BJ (cell line): ENCODE data around the gene LIN37. TPM values are rescaled to one million over a fixed set of nuclear protein-coding genes. Genes with fewer than 3 reads are reported as not detected.

Source experiments
- CTCF ChIA-PET: fragments of 350-600 bp; formaldehyde crosslinking; extraction: SDS; loops from one replicate; lab custom pipeline; 2021; ENCODE audit warnings: antibody characterized with exemption, inconsistent platforms; lab: Yijun Ruan, JAX
- POLR2A ChIA-PET: fragments of 300-600 bp; sonication (Branson Sonifier 250); formaldehyde crosslinking; extraction: SDS; loops from one replicate; lab custom pipeline; 2021; ENCODE audit warnings: antibody characterized with exemption; lab: Charles Lee
- DNase-seq: peaks from one replicate; pipeline ENCODE4 v3.0.0-alpha.2; 2011; ENCODE audit warnings: low read depth
- H3K27me3 ChIP-seq: 2 replicates; pipeline ENCODE4 v1.6.0; 2011; ENCODE audit warnings: low read length; ENCODE audit not compliant: control insufficient read depth, insufficient read depth
- H3K36me3 ChIP-seq: 2 replicates; pipeline ENCODE4 v1.5.1; 2011; ENCODE audit warnings: low read length; ENCODE audit not compliant: control insufficient read depth, insufficient read depth
- H3K4me3 ChIP-seq: 2 replicates; pipeline ENCODE4 v1.5.1; 2011; ENCODE audit warnings: low read depth, mild to moderate bottlenecking, control low read depth, low read length
- polyA plus RNA-seq: library from polyadenylated mRNA; depleted of rRNA; stranded (reverse); fragments of >200 nt; gene quantifications from 2 replicates; pipeline ENCODE4 v1.2.3, GENCODE V29; 2011
- TF ChIP-seq, protein P1 (sequence below): IDR thresholded peaks from 2 replicates; pipeline ENCODE4 v1.5.1; 2011; ENCODE audit warnings: low read depth, mild to moderate bottlenecking, control low read depth, inconsistent platforms, low read length, moderate library complexity; ENCODE audit not compliant: insufficient read depth

Gene LIN37
- polyA plus RNA-seq, 1 experiment = 15.0 TPM

DNA sequence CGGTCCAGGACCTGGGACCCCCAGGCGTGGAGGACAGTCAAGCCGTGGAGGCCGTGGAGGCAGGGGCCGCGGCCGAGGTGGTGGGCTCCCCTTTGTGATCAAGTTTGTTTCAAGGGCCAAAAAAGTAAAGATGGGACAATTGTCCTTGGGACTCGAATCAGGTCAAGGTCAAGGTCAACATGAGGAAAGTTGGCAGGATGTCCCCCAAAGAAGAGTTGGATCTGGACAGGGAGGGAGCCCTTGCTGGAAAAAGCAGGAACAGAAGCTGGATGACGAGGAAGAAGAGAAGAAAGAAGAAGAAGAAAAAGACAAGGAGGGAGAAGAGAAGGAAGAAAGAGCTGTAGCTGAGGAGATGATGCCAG, 28.2 kb upstream of the LIN37 start:
- ChIA-PET POLR2A (interaction anchor here (0.6 kb wide), 1 partner anchor 192 kb away, joined by 3 read pairs; no protein-coding TSS in a partner anchor), CTCF (no interaction called here)
- H3K4me3 ChIP-seq = no peak overlapping the region
- no peaks in the 10 kb centered on the region for H3K27me3 ChIP-seq
- H3K36me3 ChIP-seq = peaks cover 29% of the 10 kb centered on the region
- TF ChIP-seq, protein P1, sequence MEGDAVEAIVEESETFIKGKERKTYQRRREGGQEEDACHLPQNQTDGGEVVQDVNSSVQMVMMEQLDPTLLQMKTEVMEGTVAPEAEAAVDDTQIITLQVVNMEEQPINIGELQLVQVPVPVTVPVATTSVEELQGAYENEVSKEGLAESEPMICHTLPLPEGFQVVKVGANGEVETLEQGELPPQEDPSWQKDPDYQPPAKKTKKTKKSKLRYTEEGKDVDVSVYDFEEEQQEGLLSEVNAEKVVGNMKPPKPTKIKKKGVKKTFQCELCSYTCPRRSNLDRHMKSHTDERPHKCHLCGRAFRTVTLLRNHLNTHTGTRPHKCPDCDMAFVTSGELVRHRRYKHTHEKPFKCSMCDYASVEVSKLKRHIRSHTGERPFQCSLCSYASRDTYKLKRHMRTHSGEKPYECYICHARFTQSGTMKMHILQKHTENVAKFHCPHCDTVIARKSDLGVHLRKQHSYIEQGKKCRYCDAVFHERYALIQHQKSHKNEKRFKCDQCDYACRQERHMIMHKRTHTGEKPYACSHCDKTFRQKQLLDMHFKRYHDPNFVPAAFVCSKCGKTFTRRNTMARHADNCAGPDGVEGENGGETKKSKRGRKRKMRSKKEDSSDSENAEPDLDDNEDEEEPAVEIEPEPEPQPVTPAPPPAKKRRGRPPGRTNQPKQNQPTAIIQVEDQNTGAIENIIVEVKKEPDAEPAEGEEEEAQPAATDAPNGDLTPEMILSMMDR = no peak
- DNase-seq = no peak

DNA sequence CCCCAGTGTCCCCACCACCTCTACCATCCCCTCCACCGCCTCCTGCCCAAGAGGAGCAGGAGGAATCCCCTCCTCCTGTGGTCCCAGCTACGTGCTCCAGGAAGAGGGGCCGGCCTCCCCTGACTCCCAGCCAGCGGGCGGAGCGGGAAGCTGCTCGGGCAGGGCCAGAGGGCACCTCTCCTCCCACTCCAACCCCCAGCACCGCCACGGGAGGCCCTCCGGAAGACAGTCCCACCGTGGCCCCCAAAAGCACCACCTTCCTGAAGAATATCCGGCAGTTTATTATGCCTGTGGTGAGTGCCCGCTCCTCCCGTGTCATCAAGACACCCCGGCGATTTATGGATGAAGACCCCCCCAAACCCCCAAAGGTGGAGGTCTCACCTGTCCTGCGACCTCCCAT, 27.7 kb upstream of the LIN37 start:
- DNase-seq = no peak
- H3K27me3 ChIP-seq = no peaks in the 10 kb centered on the region
- no peak overlapping the region for H3K4me3 ChIP-seq
- ChIA-PET CTCF (no interaction called here), POLR2A (no interaction called here)
- peaks cover 34% of the 10 kb centered on the region for H3K36me3 ChIP-seq
- TF ChIP-seq, protein P1 = no peak

DNA sequence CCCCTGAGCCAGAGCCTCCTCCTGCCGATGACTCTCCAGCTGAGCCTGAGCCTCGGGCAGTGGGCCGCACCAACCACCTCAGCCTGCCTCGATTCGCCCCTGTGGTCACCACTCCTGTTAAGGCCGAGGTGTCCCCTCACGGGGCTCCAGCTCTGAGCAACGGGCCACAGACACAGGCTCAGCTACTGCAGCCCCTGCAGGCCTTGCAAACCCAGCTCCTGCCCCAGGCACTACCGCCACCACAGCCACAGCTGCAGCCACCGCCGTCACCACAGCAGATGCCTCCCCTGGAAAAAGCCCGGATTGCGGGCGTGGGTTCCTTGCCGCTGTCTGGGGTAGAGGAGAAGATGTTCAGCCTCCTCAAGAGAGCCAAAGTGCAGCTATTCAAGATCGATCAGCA, 27.0 kb upstream of the LIN37 start:
- POLR2A ChIA-PET = no interaction called here
- no peak overlapping the region for H3K4me3 ChIP-seq
- no peak for DNase-seq
- TF ChIP-seq, protein P1 = no peak
- peaks cover 39% of the 10 kb centered on the region for H3K36me3 ChIP-seq
- no peaks in the 10 kb centered on the region for H3K27me3 ChIP-seq
- CTCF ChIA-PET = no interaction called here

DNA sequence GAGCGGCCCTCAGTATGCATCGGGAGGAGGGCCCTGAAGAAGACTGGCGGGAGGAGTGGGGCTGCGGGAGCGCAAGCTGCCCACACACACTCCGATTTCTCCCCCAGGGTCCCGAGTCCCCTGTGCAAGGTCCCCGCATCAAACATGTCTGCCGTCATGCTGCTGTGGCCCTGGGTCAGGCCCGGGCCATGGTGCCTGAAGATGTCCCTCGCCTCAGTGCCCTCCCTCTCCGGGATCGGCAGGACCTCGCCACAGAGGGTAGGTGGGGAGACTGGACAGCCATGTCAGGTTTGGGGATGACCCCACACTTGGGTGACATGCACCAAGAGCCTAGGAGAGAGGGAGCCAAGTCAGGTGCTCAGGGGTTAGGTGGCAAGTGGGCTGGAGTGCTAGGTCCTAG, 25.9 kb upstream of the LIN37 start:
- POLR2A ChIA-PET = interaction anchor here (0.6 kb wide), 1 partner anchor 26 kb away, joined by 3 read pairs; the partner anchor contains the start of gene LIN37
- TF ChIP-seq, protein P1 = no peak
- Histone ChIP-seq H3K4me3 (no peak overlapping the region), H3K27me3 (no peaks in the 10 kb centered on the region), H3K36me3 (peaks cover 47% of the 10 kb centered on the region)
- CTCF ChIA-PET = no interaction called here
- no peak for DNase-seq

DNA sequence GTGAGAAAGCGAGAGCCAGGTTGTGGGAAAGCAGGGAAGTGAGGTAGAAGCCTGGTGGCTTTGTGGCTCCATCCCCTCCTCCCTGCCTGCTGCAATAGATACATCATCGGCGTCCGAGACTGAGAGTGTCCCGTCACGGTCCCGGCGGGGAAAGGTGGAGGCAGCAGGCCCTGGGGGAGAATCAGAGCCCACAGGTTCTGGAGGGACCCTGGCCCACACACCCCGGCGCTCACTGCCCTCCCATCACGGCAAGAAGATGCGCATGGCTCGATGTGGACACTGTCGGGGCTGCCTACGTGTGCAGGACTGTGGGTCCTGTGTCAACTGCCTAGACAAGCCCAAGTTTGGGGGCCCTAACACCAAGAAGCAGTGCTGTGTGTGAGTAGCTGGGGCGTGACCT, 25.5 kb upstream of the LIN37 start:
- Histone ChIP-seq H3K36me3 (peaks cover 51% of the 10 kb centered on the region), H3K27me3 (no peaks in the 10 kb centered on the region), H3K4me3 (no peak overlapping the region)
- CTCF ChIA-PET = interaction anchor here (0.6 kb wide), 1 partner anchor 1430 kb away, joined by 4 read pairs; no protein-coding TSS in a partner anchor
- TF ChIP-seq, protein P1 = no peak
- POLR2A ChIA-PET = interaction anchor here (0.6 kb wide), 1 partner anchor 25 kb away, joined by 3 read pairs; the partner anchor contains the start of gene LIN37
- no peak for DNase-seq
